ENCODE data around the gene FERD3L. TPM values are rescaled to one million over a fixed set of nuclear protein-coding genes. Genes with fewer than 3 reads are reported as not detected.
A peak's percentile ranks its signal among the peaks of the same experiment; 100 is the strongest.

FERD3L gene
- total and polyA plus RNA-seq, 2 of the 8 experiments (the other 6 are each of a cell fraction or from before 2014, with no cell fraction given): not detected

DNA sequence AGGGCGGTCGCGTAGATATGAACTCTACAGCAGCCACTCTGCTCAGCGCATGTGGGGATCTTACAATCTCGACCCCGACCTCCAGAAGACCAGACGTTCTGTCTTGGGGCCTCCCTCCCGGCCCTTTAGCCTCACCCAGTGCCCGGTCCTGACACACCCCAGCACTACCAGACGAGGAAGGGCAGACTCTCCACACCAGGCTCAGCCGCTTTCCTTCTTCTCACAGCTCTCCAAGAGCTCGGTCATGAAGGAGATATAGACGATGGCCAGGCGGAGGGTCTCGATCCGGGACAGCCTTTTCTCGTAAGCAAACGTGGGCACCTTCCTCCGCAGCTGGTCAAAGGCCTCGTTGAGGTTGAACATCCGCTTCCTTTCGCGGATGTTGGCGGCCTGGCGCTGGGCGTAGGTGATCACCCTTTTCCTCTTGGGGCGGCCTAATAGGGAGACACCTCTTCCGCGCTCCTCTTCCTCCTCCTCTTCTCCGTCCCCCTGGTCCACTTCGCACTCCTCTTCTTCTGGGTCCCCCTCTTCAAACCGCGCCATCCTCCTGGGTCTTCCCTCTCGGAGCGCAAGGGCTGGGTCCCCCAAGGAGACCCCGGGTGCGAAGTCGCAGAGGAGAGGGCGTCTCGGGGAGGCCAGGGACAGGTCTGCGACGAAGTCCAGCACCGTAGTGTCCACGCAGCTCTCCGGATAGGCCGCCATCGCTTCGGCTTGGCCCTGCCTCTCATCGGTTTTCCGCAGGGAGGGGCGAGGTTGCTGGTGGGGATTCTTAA lies at the start of gene FERD3L (continued):
- TF ChIP-seq, protein P1, sequence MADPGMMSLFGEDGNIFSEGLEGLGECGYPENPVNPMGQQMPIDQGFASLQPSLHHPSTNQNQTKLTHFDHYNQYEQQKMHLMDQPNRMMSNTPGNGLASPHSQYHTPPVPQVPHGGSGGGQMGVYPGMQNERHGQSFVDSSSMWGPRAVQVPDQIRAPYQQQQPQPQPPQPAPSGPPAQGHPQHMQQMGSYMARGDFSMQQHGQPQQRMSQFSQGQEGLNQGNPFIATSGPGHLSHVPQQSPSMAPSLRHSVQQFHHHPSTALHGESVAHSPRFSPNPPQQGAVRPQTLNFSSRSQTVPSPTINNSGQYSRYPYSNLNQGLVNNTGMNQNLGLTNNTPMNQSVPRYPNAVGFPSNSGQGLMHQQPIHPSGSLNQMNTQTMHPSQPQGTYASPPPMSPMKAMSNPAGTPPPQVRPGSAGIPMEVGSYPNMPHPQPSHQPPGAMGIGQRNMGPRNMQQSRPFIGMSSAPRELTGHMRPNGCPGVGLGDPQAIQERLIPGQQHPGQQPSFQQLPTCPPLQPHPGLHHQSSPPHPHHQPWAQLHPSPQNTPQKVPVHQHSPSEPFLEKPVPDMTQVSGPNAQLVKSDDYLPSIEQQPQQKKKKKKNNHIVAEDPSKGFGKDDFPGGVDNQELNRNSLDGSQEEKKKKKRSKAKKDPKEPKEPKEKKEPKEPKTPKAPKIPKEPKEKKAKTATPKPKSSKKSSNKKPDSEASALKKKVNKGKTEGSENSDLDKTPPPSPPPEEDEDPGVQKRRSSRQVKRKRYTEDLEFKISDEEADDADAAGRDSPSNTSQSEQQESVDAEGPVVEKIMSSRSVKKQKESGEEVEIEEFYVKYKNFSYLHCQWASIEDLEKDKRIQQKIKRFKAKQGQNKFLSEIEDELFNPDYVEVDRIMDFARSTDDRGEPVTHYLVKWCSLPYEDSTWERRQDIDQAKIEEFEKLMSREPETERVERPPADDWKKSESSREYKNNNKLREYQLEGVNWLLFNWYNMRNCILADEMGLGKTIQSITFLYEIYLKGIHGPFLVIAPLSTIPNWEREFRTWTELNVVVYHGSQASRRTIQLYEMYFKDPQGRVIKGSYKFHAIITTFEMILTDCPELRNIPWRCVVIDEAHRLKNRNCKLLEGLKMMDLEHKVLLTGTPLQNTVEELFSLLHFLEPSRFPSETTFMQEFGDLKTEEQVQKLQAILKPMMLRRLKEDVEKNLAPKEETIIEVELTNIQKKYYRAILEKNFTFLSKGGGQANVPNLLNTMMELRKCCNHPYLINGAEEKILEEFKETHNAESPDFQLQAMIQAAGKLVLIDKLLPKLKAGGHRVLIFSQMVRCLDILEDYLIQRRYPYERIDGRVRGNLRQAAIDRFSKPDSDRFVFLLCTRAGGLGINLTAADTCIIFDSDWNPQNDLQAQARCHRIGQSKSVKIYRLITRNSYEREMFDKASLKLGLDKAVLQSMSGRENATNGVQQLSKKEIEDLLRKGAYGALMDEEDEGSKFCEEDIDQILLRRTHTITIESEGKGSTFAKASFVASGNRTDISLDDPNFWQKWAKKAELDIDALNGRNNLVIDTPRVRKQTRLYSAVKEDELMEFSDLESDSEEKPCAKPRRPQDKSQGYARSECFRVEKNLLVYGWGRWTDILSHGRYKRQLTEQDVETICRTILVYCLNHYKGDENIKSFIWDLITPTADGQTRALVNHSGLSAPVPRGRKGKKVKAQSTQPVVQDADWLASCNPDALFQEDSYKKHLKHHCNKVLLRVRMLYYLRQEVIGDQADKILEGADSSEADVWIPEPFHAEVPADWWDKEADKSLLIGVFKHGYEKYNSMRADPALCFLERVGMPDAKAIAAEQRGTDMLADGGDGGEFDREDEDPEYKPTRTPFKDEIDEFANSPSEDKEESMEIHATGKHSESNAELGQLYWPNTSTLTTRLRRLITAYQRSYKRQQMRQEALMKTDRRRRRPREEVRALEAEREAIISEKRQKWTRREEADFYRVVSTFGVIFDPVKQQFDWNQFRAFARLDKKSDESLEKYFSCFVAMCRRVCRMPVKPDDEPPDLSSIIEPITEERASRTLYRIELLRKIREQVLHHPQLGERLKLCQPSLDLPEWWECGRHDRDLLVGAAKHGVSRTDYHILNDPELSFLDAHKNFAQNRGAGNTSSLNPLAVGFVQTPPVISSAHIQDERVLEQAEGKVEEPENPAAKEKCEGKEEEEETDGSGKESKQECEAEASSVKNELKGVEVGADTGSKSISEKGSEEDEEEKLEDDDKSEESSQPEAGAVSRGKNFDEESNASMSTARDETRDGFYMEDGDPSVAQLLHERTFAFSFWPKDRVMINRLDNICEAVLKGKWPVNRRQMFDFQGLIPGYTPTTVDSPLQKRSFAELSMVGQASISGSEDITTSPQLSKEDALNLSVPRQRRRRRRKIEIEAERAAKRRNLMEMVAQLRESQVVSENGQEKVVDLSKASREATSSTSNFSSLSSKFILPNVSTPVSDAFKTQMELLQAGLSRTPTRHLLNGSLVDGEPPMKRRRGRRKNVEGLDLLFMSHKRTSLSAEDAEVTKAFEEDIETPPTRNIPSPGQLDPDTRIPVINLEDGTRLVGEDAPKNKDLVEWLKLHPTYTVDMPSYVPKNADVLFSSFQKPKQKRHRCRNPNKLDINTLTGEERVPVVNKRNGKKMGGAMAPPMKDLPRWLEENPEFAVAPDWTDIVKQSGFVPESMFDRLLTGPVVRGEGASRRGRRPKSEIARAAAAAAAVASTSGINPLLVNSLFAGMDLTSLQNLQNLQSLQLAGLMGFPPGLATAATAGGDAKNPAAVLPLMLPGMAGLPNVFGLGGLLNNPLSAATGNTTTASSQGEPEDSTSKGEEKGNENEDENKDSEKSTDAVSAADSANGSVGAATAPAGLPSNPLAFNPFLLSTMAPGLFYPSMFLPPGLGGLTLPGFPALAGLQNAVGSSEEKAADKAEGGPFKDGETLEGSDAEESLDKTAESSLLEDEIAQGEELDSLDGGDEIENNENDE (IDR thresholded peaks at IDR 0.05; ENCODE audit: insufficient replicate concordance, low read length): no peak
- peak; percentile 76 for TF ChIP-seq KDM4A (IDR thresholded peaks at IDR 0.05; ENCODE audit: low read depth, low read length, severe bottlenecking)
- TF ChIP-seq, protein P2, sequence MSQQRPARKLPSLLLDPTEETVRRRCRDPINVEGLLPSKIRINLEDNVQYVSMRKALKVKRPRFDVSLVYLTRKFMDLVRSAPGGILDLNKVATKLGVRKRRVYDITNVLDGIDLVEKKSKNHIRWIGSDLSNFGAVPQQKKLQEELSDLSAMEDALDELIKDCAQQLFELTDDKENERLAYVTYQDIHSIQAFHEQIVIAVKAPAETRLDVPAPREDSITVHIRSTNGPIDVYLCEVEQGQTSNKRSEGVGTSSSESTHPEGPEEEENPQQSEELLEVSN (IDR thresholded peaks at IDR 0.05): no peak
- TF ChIP-seq SP4 (IDR thresholded peaks at IDR 0.05; ENCODE audit: low read length): no peak
- no peak for TF ChIP-seq RXRA (IDR thresholded peaks at IDR 0.05; ENCODE audit: insufficient read depth, low read depth, low read length)

Data from H1 (cell line).